Activated naive CD8-positive, alpha-beta T cell treated with anti-CD3 and anti-CD28 coated beads for 36 hours (primary cell): ENCODE data around the gene CDH12. TPM values are rescaled to one million over a fixed set of nuclear protein-coding genes. Genes with fewer than 3 reads are reported as not detected.
"Not testable (repeated sequence)": the region's sequence is repeated elsewhere in the genome, so short reads cannot be mapped to it uniquely, and the experiment has no call there.

Experiments
- DNase-seq: peaks from one replicate; pipeline ENCODE4 v3.0.0; 2021
- H3K27ac Mint-ChIP-seq: one replicate; pipeline ENCODE4 v1.8.0; 2022; ENCODE audit warnings: mild to moderate bottlenecking, moderate library complexity, mixed read lengths
- H3K27me3 Mint-ChIP-seq: one replicate; pipeline ENCODE4 v1.8.0; 2022; ENCODE audit warnings: mild to moderate bottlenecking, mixed read lengths
- H3K36me3 Mint-ChIP-seq: one replicate; pipeline ENCODE4 v1.8.0; 2021; ENCODE audit warnings: mild to moderate bottlenecking, mixed read lengths
- H3K4me1 Mint-ChIP-seq: one replicate; pipeline ENCODE4 v1.8.0; 2021; ENCODE audit warnings: mixed read lengths
- H3K4me3 Mint-ChIP-seq: one replicate; pipeline ENCODE4 v1.8.0; 2022; ENCODE audit warnings: mild to moderate bottlenecking, moderate library complexity, mixed read lengths
- H3K9me3 Mint-ChIP-seq: one replicate; pipeline ENCODE4 v1.8.0; 2022; ENCODE audit warnings: mixed read lengths
- total RNA-seq, 2 experiments: library from RNA; stranded (reverse); gene quantifications; one replicate each; pipeline ENCODE4 v1.2.3, GENCODE V29; 2021

Gene CDH12
- total RNA-seq, 2 experiments from 2014 or later = not detected

GRCh38 chr5:22644859-22645258, 208.3 kb downstream of the CDH12 start:
- Mint-ChIP-seq H3K27ac (no peak overlapping the region), H3K9me3 (peaks cover 3% of the 10 kb centered on the region), H3K36me3 (no peaks in the 10 kb centered on the region), H3K27me3 (no peaks in the 10 kb centered on the region), H3K4me3 (no peak overlapping the region), H3K4me1 (no peaks in the 10 kb centered on the region)
- DNase-seq = no peak

- H3K27me3 Mint-ChIP-seq = no peaks in the 10 kb centered on the region
- DNase-seq = no peak
- no peak overlapping the region for H3K27ac Mint-ChIP-seq
- peaks cover 5% of the 10 kb centered on the region for H3K9me3 Mint-ChIP-seq
- H3K36me3 Mint-ChIP-seq = no peaks in the 10 kb centered on the region
- H3K4me1 Mint-ChIP-seq = no peaks in the 10 kb centered on the region
- no peak overlapping the region for H3K4me3 Mint-ChIP-seq
These were observed 209.8 kb downstream of the CDH12 start for GRCh38 chr5:22643356-22643755.

GRCh38 chr5:22631683-22632082, 221.5 kb downstream of the CDH12 start:
- Mint-ChIP-seq H3K4me1 (no peaks in the 10 kb centered on the region), H3K9me3 (peaks cover 5% of the 10 kb centered on the region), H3K27me3 (no peaks in the 10 kb centered on the region), H3K36me3 (no peaks in the 10 kb centered on the region), H3K4me3 (no peak overlapping the region), H3K27ac (no peak overlapping the region)
- no peak for DNase-seq

- Mint-ChIP-seq H3K9me3 (peaks cover 9% of the 10 kb centered on the region), H3K4me1 (no peaks in the 10 kb centered on the region), H3K27me3 (no peaks in the 10 kb centered on the region), H3K36me3 (no peaks in the 10 kb centered on the region), H3K4me3 (no peak overlapping the region), H3K27ac (no peak overlapping the region)
- no peak for DNase-seq
These were observed 226.1 kb downstream of the CDH12 start for GRCh38 chr5:22627029-22627428.

- no peaks in the 10 kb centered on the region for H3K4me1 Mint-ChIP-seq
- no peak for DNase-seq
- H3K36me3 Mint-ChIP-seq = no peaks in the 10 kb centered on the region
- H3K4me3 Mint-ChIP-seq = no peak overlapping the region
- H3K9me3 Mint-ChIP-seq = peaks cover 9% of the 10 kb centered on the region
- H3K27me3 Mint-ChIP-seq = no peaks in the 10 kb centered on the region
- H3K27ac Mint-ChIP-seq = no peak overlapping the region
These were observed 227.7 kb downstream of the CDH12 start for GRCh38 chr5:22625451-22625850.

GRCh38 chr5:22621084-22621483, 232.1 kb downstream of the CDH12 start:
- DNase-seq = no peak
- no peaks in the 10 kb centered on the region for H3K36me3 Mint-ChIP-seq
- H3K27me3 Mint-ChIP-seq = no peaks in the 10 kb centered on the region
- H3K4me1 Mint-ChIP-seq = no peaks in the 10 kb centered on the region
- peaks cover 9% of the 10 kb centered on the region for H3K9me3 Mint-ChIP-seq
- no peak overlapping the region for H3K27ac Mint-ChIP-seq
- no peak overlapping the region for H3K4me3 Mint-ChIP-seq

GRCh38 chr5:22615964-22616363, 237.2 kb downstream of the CDH12 start:
- Mint-ChIP-seq H3K4me3 (no peak overlapping the region), H3K27me3 (no peaks in the 10 kb centered on the region), H3K9me3 (peaks cover 4% of the 10 kb centered on the region), H3K4me1 (no peaks in the 10 kb centered on the region), H3K36me3 (no peaks in the 10 kb centered on the region), H3K27ac (no peak overlapping the region)
- no peak for DNase-seq

GRCh38 chr5:22614486-22615094, 238.6 kb downstream of the CDH12 start:
- DNase-seq = no peak
- Mint-ChIP-seq H3K9me3 (peaks cover 4% of the 10 kb centered on the region), H3K27me3 (no peaks in the 10 kb centered on the region), H3K4me1 (no peaks in the 10 kb centered on the region), H3K27ac (no peak overlapping the region), H3K4me3 (no peak overlapping the region), H3K36me3 (no peaks in the 10 kb centered on the region)

GRCh38 chr5:22612928-22613327, 240.2 kb downstream of the CDH12 start:
- Mint-ChIP-seq H3K9me3 (peaks cover 5% of the 10 kb centered on the region), H3K4me3 (no peak overlapping the region), H3K27ac (no peak overlapping the region), H3K4me1 (no peaks in the 10 kb centered on the region), H3K27me3 (no peaks in the 10 kb centered on the region), H3K36me3 (no peaks in the 10 kb centered on the region)
- no peak for DNase-seq

GRCh38 chr5:22611327-22611726, 241.8 kb downstream of the CDH12 start:
- Mint-ChIP-seq H3K4me1 (no peaks in the 10 kb centered on the region), H3K27ac (no peak overlapping the region), H3K4me3 (no peak overlapping the region), H3K36me3 (no peaks in the 10 kb centered on the region), H3K27me3 (no peaks in the 10 kb centered on the region), H3K9me3 (peaks cover 5% of the 10 kb centered on the region)
- no peak for DNase-seq

- not testable (repeated sequence) for H3K36me3 Mint-ChIP-seq, H3K4me3 Mint-ChIP-seq, H3K27me3 Mint-ChIP-seq, H3K27ac Mint-ChIP-seq, H3K9me3 Mint-ChIP-seq, DNase-seq, H3K4me1 Mint-ChIP-seq
These were observed 245.6 kb downstream of the CDH12 start for GRCh38 chr5:22607498-22607897.

- no peaks in the 10 kb centered on the region for H3K36me3 Mint-ChIP-seq
- peaks cover 2% of the 10 kb centered on the region for H3K9me3 Mint-ChIP-seq
- no peak overlapping the region for H3K4me3 Mint-ChIP-seq
- no peak overlapping the region for H3K27ac Mint-ChIP-seq
- H3K27me3 Mint-ChIP-seq = no peaks in the 10 kb centered on the region
- H3K4me1 Mint-ChIP-seq = no peaks in the 10 kb centered on the region
- DNase-seq = no peak
These were observed 247.7 kb downstream of the CDH12 start for GRCh38 chr5:22605473-22605872.

- Mint-ChIP-seq H3K36me3 (no peaks in the 10 kb centered on the region), H3K27me3 (no peaks in the 10 kb centered on the region), H3K9me3 (peaks cover 2% of the 10 kb centered on the region), H3K4me1 (no peaks in the 10 kb centered on the region), H3K4me3 (no peak overlapping the region), H3K27ac (no peak overlapping the region)
- DNase-seq = no peak
These were observed 248.4 kb downstream of the CDH12 start for GRCh38 chr5:22604711-22605110.

GRCh38 chr5:22598796-22599195, 254.3 kb downstream of the CDH12 start:
- Mint-ChIP-seq H3K27me3 (no peaks in the 10 kb centered on the region), H3K36me3 (no peaks in the 10 kb centered on the region), H3K9me3 (no peaks in the 10 kb centered on the region), H3K4me3 (no peak overlapping the region), H3K4me1 (no peaks in the 10 kb centered on the region), H3K27ac (no peak overlapping the region)
- DNase-seq = no peak

- no peak overlapping the region for H3K27ac Mint-ChIP-seq
- H3K9me3 Mint-ChIP-seq = no peaks in the 10 kb centered on the region
- H3K36me3 Mint-ChIP-seq = no peaks in the 10 kb centered on the region
- H3K4me1 Mint-ChIP-seq = no peaks in the 10 kb centered on the region
- no peaks in the 10 kb centered on the region for H3K27me3 Mint-ChIP-seq
- no peak overlapping the region for H3K4me3 Mint-ChIP-seq
- DNase-seq = no peak
These were observed 256.7 kb downstream of the CDH12 start for GRCh38 chr5:22596404-22596970.

GRCh38 chr5:22594491-22594890, 258.7 kb downstream of the CDH12 start:
- Mint-ChIP-seq H3K9me3 (no peaks in the 10 kb centered on the region), H3K36me3 (no peaks in the 10 kb centered on the region), H3K27ac (no peak overlapping the region), H3K27me3 (no peaks in the 10 kb centered on the region), H3K4me3 (no peak overlapping the region), H3K4me1 (no peaks in the 10 kb centered on the region)
- no peak for DNase-seq
